Endometrium (tissue), 2 donors: ENCODE measurements around the gene TRMT1.

Experiments used
- FAIRE-seq: peaks from 2 replicates; lab custom pipeline; 2012; peaks lifted over from hg19 to GRCh38; lab: Jason Lieb, UNC
- donor health status: control.
- donor health status: control.

The TRMT1 gene

GRCh38 chr19:13122980-13123957 lies 6.7 kb upstream of the TRMT1 start:
- no peak for FAIRE-seq

GRCh38 chr19:13122275-13122878 lies 5.8 kb upstream of the TRMT1 start:
- FAIRE-seq: no peak

DNA sequence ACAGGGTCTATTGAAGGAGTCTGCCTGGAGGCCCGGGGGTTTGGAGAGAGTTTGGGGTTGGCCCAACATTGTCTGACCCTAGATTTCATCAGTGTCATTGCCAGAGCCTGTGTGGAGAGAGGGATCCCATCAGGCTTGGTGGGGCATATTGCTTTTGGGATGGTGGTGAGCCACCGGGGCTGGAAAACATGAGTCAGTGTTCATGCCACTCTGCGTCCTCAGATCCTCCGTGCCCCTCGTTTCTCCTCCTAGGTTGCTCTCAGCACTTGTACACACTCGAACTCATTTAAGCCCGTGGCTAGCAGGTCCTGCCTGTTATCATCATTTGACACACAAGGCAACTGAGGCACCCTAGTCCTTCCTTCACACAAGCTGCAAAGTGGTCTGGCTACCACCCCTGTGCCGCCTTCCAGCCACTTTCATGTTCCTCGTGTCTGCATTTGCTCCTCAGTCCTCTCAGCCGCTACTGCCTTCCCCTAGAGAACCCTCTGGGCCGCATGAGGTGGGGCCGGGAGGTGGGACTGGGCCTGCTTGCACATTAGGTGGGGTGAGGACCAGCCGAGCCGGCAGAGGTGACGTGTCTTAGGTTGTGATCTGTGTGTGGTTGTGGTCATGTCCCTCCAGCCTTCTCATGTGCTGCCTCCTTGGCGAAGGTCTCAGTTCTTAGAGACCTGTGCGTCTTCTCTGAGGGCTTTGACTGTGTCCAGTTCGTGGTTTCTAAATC lies 5.2 kb upstream of the TRMT1 start:
- no peak for FAIRE-seq

GRCh38 chr19:13120817-13121216 lies 4.3 kb upstream of the TRMT1 start:
- no peak for FAIRE-seq

- no peak for FAIRE-seq
These were observed 3.5 kb upstream of the TRMT1 start for GRCh38 chr19:13120031-13120430.

- no peak for FAIRE-seq
These were observed 3.1 kb upstream of the TRMT1 start for GRCh38 chr19:13119627-13120026.

DNA sequence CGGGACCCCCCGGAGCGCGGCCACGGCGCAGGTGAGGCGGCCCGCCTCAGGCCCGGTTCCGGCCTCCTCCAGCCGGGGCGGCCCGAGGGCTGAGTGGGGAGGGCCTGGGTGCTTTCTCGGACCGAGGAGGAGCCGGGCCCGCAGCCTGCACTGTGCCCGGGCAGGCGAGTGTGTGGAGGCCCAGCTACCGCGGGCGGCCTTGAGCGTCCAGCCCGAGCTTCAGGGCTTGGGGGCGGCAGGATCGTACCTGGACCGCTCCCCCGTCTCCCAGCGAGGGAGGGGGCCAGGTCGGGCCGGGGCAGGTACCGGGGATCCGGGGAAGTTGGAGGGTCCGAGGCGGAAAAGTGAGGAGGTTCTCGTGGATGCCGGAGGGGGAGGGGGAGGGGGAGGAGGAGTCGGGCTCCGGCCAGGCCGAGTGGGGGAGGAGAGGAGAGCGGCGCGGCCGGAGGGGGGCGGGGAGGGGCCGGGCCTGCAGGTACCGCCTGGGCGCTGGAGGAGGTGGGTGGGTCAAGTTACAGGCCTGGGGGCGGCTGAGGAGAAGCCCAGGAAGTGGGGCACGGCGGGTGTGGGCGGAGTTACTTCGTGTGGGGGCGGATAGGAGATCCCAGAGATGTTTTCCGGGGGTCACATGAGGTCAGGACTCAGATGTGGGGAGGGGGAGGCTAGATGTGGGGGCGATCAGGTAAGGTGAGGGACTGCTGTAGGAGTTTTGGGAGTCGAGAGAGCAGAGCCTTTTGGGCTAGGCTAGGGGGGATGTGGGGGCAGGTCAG lies 2.1 kb upstream of the TRMT1 start:
- FAIRE-seq: no peak

GRCh38 chr19:13117772-13118423 lies 1.4 kb upstream of the TRMT1 start, which contains the start of gene NACC1:
Gene NACC1, plus strand, starts transcription at chr19:13118264. Its CDS starts 16,944 bp downstream, at chr19:13135208.
- no peak for FAIRE-seq

DNA sequence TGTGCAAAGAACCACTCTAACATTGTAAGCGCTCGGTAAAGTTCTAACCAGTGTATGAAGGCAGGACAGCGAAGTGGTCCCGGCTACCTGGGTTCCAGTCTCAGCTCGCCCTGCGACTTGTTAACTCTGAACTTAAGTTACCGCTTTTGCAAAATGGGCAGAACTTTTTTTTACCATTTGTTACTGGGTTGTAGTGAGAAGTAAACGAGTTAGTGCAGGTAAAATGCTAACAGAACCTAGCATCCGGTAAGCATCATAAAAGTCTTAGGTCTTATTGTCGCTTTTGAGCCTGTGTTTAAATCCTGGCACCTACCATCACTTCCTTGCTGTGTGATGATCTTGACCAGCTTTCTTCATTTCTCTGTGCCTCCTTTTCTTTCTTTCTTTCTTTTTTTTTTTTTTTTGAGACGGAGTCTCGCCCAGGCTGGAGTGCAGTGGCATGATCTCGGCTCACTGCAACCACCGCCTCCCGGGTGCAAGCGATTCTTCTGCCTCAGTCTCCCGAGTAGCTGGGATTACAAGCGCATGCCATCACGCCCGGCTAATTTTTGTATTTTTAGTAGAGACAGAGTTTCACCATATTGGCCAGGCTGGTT lies 734 bp upstream of the TRMT1 start:
- no peak for FAIRE-seq

DNA sequence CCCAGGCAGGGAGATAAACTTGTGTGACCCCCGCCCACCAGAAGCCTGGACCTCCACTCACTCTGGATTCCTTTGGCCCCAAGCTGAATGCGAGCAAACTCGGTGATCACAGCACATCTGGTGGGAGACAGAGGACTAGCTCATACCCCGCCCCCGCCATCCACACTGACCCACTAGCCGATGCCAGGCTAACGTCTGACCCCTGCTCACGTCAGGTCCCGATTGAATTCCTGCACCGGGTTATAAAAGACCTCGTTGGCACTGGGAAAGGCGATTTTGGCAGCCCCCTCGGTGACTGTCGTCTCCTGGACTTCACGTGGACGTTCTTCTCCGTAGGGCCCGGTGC lies 631 bp downstream of the TRMT1 start:
- FAIRE-seq: no peak

- no peak for FAIRE-seq
These were observed 4.0 kb downstream of the TRMT1 start for GRCh38 chr19:13112555-13112954.

- FAIRE-seq: no peak
These were observed 6.4 kb downstream of the TRMT1 start for GRCh38 chr19:13110099-13110610.

- FAIRE-seq: no peak
These were observed 7.0 kb downstream of the TRMT1 start for GRCh38 chr19:13109361-13110098.

DNA sequence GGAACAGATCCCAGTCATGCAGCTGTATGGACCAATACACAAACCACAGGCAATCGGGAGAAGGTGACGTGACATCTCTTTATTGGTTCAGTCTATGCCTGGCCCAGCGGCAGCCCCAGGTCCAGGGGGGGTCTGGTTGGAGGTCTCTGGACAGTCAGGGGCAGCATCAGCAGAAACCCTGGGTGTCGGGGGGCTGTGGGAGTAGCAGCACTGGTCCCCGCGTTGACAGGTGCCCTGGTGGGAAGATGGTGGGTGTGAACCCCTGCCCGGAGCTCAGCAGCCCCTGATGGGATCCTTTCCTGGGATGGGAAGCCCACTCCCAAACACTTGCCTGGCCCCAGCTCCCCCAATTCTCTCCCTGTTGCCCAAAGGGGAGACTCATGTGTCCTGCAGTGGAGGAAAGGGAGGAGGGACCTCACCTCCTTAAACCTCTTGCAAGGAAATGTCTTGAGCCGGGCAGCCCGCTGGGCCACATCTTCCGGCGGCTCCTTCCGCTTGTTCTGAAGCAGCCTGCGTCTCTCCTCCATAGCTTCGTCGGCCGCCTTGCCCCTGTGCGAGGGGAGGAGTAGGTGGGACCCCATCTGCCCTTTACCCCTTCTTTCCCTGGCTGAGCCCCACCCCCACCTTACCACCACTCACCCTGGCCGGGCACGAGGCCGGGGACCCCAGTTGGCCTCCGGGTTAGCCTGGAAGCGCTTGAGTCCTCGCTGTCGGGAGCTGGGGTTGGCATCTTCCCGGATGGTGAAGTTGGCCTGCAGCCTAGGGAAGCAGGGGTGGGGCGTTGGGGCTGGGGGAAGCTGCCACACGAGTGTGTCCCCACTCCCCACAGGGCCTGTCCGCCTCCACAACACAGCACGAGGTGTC lies 11.5 kb downstream of the TRMT1 start:
- no peak for FAIRE-seq

DNA sequence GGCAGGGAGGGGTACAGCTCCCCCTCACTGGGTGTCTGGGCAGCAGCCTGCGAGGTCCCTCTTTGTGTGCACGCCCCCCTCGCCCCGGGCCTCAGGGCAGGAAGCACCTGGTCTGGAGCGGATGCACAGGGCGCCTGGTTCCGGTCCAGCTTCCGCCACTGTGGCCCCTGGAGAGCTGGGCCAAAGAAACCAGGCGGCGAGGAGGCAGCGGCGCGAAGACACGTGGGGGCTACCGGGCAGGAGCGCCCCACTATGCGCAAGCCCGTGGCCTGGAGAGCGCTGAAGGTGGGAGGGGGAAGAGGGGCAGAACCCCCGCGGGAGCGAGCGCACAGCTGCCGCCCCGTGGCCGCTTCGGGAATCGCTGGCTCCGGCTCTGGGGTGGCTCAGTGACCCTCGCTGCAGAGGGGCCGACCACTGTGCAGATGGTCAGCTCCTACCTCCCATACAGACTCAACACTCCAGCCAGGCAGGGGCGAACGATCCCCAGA lies 12.1 kb downstream of the TRMT1 start:
- FAIRE-seq: no peak

- FAIRE-seq: no peak
These were observed 12.8 kb downstream of the TRMT1 start for GRCh38 chr19:13103581-13104359.

DNA sequence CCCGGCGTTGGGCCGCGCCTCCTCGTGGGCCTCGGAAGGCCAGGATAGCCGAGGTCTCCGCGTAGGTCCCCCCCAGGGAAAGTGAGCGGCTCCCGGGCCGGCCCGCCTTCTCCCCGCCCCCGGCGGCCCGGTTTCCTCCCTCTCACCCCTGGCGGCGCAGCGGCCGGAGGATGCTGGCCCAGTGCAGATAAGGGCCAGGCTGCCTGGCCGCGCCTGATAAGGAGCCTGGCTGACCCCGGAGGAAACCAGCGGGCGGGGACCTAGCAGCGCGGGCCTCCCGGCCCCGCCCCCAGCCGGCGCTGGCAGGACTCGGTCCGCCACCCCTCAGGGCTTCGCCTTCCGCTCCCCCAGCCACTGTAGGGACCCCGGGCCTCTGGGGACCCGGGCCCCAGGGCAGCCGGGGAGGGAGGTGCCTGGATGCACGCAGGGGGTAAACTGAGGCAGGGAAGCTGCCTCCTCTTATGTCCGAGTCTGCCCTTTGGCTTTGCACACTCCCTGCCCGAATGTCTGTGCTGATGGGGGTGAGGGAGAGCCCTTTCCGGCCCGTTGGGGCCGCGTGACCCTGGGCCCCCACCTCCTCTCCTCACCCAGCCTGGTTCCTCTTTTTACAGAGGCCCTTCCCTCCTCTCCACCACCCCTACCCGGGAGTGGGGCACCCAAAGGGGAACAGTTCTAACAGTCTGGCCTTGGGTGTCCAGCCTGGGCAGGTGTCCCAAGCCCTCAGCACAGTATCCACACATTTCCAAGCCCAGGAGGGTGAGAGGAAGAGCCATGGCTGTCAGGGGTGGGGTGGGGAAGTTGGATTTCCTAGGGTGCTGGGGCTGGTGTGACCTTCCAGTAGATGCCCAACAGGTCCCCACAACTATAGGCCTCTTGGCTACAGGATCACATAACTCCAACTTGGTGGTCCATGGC lies 13.6 kb downstream of the TRMT1 start, which contains the start of gene LYL1:
LYL1 (minus strand) TSS at position 193 of the 915 bp plus-strand sequence. CDS start 1,687 bp downstream, outside the sequence.
- no peak for FAIRE-seq
